HG03196 (cell line): ENCODE data around the gene ZSWIM2.
"Not testable (repeated sequence)": the region's sequence is repeated elsewhere in the genome, so short reads cannot be mapped to it uniquely, and the experiment has no call there.

Experiments used
- ATAC-seq: cut with Tn5 transposase; IDR thresholded peaks from one replicate; pipeline ENCODE4 v1.9.1; 2021; ENCODE audit not compliant: unreplicated experiment

The ZSWIM2 gene

DNA sequence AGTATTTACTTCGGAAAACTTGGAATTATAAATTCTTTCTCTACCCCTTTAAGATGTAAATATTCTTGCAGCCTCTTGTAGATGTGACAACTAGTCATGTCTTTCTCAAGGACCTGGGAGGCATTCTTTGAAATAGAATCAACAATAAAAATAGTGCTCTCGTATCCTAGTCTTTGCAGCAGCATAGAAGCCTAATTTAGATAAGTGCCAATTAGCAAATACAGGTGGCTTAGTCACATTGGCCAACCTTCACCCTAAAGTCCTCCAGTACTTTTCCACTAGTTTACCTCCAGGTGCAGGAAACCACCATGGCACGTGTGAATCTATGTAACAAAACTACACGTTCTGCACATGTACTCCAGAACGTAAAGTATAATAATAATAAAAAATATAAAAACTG, 3.5 kb upstream of the ZSWIM2 start:
- ATAC-seq: no peak

DNA sequence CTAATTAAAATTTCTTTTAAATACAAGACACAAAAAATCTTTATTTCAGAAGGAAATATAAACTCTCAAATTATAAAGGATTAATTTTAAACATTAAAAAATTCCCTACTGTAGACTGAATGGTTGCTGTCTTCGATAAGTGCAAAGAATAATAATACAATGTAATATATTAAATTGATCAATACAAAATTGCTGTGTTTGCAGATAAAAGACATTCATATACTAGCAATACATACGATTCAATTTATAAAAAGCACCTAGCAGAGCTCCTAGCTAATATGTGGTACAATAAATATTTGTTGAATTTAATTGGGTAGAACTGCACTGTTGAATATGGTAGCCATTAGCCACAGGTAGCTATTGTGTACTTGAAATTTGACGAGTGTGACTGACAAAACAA, 6.6 kb downstream of the ZSWIM2 start:
- no peak for ATAC-seq

DNA sequence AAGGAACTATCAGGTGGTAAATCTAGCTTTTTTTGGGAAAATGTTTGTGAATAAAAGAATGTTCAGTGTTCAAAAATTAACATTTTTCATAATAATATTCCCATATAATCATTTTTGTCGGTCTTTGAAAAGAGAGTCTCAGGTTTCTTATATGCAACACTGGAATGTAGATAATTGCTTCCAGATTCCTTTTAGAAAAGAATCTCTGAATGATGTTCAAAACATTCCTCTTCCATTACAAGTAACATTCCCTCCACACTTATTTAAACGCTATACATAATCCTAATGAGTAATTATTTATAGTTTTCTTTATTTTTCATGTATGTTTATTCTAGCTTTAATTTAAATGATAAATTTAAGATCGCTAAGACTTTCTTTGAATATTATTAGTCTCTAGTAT, 7.0 kb downstream of the ZSWIM2 start:
- ATAC-seq: no peak

DNA sequence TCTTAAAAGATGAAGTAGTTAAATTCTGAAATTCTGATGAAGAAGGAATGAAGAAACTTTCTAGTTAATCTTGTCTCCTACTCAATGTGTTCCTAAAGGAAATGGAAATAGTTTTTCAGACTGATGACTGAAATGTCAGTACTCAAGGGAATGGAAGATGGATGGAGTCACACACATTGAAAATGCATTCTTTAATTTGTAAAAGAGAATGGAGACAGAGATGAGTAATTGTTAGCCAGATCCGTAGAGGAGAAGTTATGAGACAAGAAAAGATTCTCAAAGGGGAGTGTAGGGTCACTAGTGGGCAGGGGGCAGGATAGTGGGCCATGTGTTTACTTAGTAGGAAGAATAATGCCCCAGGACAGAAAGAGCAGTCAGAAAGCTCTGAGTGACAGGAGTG, 13.3 kb downstream of the ZSWIM2 start:
- no peak for ATAC-seq

- no peak for ATAC-seq
Measured at GRCh38 chr2:186827862-186828492, 21.0 kb downstream of the ZSWIM2 start.

DNA sequence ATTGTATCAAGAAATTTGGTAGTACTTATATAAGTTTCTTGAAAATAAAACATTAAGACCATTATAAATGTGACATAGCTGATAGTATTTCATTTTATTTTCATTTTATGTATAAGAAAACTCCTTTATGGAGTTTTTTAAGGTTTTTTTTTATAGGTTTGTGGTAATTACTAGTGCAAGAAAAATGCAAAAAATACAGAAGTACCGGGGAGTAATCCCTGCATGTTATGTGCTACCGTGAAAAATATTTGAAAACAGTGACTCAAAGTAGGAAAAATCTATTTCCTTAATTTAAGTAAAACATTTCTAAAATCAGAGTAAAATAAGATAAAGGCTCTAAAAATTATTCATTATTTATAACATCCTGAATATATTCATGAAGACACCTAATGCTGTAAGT, 21.6 kb downstream of the ZSWIM2 start:
- ATAC-seq: no peak

DNA sequence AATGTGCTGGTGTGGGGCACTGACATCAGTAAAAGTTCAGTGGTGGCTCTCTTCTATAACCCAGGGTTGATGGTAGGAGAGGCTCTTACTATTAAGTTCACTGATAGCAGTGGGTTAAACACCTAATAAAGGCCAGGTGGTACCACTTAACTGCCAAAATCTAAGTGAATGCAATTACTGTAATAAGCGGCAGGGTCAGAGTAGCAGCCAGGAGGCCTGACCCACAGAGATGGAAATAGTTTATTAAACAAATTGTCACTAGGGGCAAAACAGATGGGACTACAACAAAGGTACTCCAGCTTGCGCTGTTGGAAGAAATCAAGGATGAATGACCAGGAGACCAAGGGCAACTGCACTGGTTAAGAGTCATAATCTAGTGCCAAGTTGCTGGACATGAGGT, 26.6 kb downstream of the ZSWIM2 start:
- ATAC-seq: no peak

- no peak for ATAC-seq
Measured at GRCh38 chr2:186820303-186820702, 28.7 kb downstream of the ZSWIM2 start.

DNA sequence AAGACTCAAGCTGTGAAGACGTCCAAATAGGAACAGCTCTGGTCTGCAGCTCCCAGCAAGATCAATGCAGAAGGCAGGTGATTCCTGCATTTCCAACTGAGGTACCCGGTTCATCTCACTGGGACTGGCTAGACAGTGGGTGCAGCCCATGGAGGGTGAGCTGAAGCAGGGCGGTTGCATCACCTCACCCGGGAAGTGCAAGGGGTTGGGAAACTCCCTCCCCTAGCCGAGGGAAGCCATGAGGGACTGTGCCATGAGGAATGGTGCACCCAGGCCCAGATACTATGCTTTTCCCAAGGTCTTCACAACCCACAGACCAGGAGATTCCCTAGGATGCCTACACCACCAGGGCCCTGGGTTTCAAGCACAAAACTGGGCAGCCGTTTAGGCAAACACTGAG, 37.2 kb downstream of the ZSWIM2 start:
- ATAC-seq: not testable (repeated sequence)

DNA sequence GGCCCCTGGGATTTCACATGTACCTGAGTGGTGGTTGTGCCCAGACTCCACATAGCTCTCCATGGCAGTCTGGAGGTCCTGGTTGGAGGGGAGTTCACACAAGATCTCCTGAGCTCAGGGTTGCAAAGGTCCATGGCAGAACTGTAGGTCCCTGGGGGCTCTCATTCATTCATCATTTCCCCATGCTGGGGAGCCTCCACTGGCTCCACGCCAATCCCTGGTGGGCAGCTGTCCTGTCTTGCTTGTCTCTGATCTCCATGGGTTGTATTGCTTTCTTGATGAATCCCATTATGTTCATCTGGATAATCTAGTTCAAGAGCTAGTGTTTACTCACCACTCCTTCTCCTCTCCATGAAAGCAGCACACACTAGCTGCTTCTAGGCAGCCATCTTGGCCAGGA, 42.4 kb downstream of the ZSWIM2 start:
- no peak for ATAC-seq

DNA sequence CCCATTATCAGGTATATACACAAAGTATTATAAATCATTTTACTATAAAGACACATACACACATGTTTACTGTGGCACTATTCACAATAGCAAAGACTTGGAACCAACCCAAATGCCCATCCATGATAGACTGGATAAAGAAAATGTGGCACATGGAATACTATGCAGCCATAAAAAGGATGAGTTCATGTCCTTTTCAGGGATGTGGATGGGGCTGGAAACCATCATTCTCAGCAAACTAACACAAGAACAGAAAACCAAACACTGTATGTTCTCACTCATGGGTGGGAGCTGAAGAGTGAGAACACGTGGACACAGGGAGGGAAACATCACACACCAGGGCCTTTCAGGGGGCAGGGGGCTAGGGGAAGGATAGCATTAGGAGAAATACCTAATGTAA, 50.4 kb downstream of the ZSWIM2 start:
- not testable (repeated sequence) for ATAC-seq

DNA sequence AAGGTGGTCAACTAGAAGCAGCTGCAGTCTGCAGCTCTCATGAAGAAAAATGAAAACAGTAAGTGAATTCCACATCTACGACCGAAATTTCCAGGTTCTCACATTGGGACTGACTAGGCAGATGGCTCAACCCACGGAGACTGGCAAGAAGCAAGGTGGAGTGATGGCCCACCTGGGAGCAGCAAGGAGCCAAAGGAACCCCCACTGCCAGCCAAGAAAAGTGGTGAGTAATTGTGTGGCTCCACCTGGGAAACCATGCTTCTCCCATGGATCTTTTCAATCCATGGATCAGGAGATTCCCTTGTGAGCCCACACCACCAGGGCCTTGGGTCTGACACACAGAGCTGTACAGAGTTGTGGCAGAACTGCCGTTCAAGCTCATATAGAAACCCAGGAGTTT, 64.0 kb downstream of the ZSWIM2 start:
- no peak for ATAC-seq

DNA sequence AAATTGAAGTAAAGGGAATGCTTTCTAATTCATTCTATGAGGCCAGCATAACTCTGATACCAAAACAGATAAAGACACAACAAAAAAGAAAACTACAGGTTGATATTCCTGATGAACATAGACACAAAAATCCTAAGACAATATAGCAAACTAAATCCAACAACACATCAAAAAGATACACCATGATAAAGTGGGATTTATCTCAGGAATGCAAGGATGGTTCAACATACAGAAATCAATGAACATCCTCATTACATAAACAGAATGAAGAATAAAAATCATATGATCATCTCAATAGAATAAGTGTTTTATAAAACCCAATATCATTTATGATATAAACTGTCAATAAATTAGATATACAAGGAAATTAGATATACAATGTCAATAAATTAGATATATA, 65.7 kb downstream of the ZSWIM2 start:
- no peak for ATAC-seq

- ATAC-seq: no peak
Measured at GRCh38 chr2:186780701-186781316, 68.2 kb downstream of the ZSWIM2 start.
